ENCODE data around the gene APOBR. TPM values are rescaled to one million over a fixed set of nuclear protein-coding genes. Genes with fewer than 3 reads are reported as not detected.

APOBR gene
- total and polyA plus RNA-seq, 4 donors: 0.28 to 1.5 (median 1.3) TPM

GRCh38 chr16:28501258-28502232 is 7.1 kb downstream of the APOBR start:
- Histone ChIP-seq H3K36me3 (ENCODE audit: control insufficient read depth in 4 of 4, insufficient read depth in 3 of 4, low read depth in 1 of 4, low read length in 3 of 4) (peaks cover 0 to 21% (median 11%) of the 10 kb centered on the region in 4 donors), H3K4me1 (ENCODE audit: control insufficient read depth in 4 of 4, insufficient read depth in 4 of 4, low read length in 3 of 4) (peaks cover 8 to 16% (median 13%) of the 10 kb centered on the region in 4 donors), H3K27me3 (ENCODE audit: control insufficient read depth in 4 of 4, insufficient read depth in 4 of 4, low read length in 3 of 4) (no peaks in the 10 kb centered on the region), H3K4me3 (ENCODE audit: low read depth in 1 of 3, low read length in 3 of 3) (no peak overlapping the region), H3K27ac (ENCODE audit: low read depth in 1 of 2, low read length in 2 of 2) (no peak overlapping the region), H3K9ac (ENCODE audit: low read depth in 1 of 2, low read length in 2 of 2) (no peak overlapping the region), H3K9me3 (ENCODE audit: control insufficient read depth in 4 of 4, low read length in 3 of 4) (no peaks in the 10 kb centered on the region)
- TF ChIP-seq, protein P1, sequence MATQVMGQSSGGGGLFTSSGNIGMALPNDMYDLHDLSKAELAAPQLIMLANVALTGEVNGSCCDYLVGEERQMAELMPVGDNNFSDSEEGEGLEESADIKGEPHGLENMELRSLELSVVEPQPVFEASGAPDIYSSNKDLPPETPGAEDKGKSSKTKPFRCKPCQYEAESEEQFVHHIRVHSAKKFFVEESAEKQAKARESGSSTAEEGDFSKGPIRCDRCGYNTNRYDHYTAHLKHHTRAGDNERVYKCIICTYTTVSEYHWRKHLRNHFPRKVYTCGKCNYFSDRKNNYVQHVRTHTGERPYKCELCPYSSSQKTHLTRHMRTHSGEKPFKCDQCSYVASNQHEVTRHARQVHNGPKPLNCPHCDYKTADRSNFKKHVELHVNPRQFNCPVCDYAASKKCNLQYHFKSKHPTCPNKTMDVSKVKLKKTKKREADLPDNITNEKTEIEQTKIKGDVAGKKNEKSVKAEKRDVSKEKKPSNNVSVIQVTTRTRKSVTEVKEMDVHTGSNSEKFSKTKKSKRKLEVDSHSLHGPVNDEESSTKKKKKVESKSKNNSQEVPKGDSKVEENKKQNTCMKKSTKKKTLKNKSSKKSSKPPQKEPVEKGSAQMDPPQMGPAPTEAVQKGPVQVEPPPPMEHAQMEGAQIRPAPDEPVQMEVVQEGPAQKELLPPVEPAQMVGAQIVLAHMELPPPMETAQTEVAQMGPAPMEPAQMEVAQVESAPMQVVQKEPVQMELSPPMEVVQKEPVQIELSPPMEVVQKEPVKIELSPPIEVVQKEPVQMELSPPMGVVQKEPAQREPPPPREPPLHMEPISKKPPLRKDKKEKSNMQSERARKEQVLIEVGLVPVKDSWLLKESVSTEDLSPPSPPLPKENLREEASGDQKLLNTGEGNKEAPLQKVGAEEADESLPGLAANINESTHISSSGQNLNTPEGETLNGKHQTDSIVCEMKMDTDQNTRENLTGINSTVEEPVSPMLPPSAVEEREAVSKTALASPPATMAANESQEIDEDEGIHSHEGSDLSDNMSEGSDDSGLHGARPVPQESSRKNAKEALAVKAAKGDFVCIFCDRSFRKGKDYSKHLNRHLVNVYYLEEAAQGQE (IDR thresholded peaks at IDR 0.05): no peak
- TF ChIP-seq YY1 (IDR thresholded peaks at IDR 0.05): no peak
- TF ChIP-seq, protein P2, sequence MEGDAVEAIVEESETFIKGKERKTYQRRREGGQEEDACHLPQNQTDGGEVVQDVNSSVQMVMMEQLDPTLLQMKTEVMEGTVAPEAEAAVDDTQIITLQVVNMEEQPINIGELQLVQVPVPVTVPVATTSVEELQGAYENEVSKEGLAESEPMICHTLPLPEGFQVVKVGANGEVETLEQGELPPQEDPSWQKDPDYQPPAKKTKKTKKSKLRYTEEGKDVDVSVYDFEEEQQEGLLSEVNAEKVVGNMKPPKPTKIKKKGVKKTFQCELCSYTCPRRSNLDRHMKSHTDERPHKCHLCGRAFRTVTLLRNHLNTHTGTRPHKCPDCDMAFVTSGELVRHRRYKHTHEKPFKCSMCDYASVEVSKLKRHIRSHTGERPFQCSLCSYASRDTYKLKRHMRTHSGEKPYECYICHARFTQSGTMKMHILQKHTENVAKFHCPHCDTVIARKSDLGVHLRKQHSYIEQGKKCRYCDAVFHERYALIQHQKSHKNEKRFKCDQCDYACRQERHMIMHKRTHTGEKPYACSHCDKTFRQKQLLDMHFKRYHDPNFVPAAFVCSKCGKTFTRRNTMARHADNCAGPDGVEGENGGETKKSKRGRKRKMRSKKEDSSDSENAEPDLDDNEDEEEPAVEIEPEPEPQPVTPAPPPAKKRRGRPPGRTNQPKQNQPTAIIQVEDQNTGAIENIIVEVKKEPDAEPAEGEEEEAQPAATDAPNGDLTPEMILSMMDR (IDR thresholded peaks at IDR 0.05; ENCODE audit: low read depth, low read length, missing input control): no peak
- no peak for TF ChIP-seq RAD21 (IDR thresholded peaks at IDR 0.05)
- no peak for TF ChIP-seq TAF1 (conservative IDR thresholded peaks at IDR 0.05)
- no peak for TF ChIP-seq SP1 (IDR thresholded peaks at IDR 0.05)
- no peak for TF ChIP-seq JUND (IDR thresholded peaks at IDR 0.05)
- no peak for TF ChIP-seq RXRA (IDR thresholded peaks at IDR 0.05)
- no peak for TF ChIP-seq GABPA (IDR thresholded peaks at IDR 0.05 in 1 of 2, conservative IDR thresholded peaks at IDR 0.05 in 1 of 2)
- no peak for TF ChIP-seq ZBTB33 (IDR thresholded peaks at IDR 0.05)
- no peak for TF ChIP-seq FOXA1 (IDR thresholded peaks at IDR 0.05)
- TF ChIP-seq HNF4G (IDR thresholded peaks at IDR 0.05): no peak
- TF ChIP-seq NR2F2 (IDR thresholded peaks at IDR 0.05): no peak
- TF ChIP-seq HNF4A (conservative IDR thresholded peaks at IDR 0.05): no peak
- TF ChIP-seq, protein P3, sequence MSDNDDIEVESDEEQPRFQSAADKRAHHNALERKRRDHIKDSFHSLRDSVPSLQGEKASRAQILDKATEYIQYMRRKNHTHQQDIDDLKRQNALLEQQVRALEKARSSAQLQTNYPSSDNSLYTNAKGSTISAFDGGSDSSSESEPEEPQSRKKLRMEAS (IDR thresholded peaks at IDR 0.05): no peak
- no peak for TF ChIP-seq FOXA2 (IDR thresholded peaks at IDR 0.05)
- TF ChIP-seq EGR1 (IDR thresholded peaks at IDR 0.05; ENCODE audit: low read depth in 2 of 2): no peak
- 90% methylated on average over 19 of the region's 19 CpGs for WGBS
- no peak for DNase-seq (ENCODE audit: low spot score)
